ENCODE data around the gene OR8J3.

GRCh38 chr11:56172256-56172830 lies 32.3 kb upstream of the OR8J3 start:
- TF ChIP-seq CTCF (IDR thresholded peaks at IDR 0.05): no peak
- no peak for TF ChIP-seq POLR2A (IDR thresholded peaks at IDR 0.05)
